HepG2 (cell line): ENCODE data around the gene CEP250. TPM values are rescaled to one million over a fixed set of nuclear protein-coding genes. Genes with fewer than 3 reads are reported as not detected.
A peak's percentile ranks its signal among the peaks of the same experiment; 100 is the strongest.

Source experiments
- AGO2 ChIP-seq: fragments of 200-400 bp; formaldehyde crosslinking; optimal IDR thresholded peaks from 2 replicates; pipeline ENCODE3; 2017; ENCODE audit warnings: mild to moderate bottlenecking, low read depth, low read length, moderate library complexity
- ATF5 ChIP-seq: sonication (generic); formaldehyde crosslinking; IDR thresholded peaks from 2 replicates; pipeline ENCODE4 v1.4.0; 2020; ENCODE audit warnings: mild to moderate bottlenecking, low read depth, missing genetic modification reagents
- E2F2 ChIP-seq: sonication (generic); formaldehyde crosslinking; IDR thresholded peaks from 2 replicates; pipeline ENCODE4 v1.4.0; 2020; ENCODE audit warnings: missing genetic modification reagents, borderline replicate concordance
- EED ChIP-seq: sonication (generic); formaldehyde crosslinking; IDR thresholded peaks from 2 replicates; pipeline ENCODE4 v1.5.0; 2020; ENCODE audit warnings: mild to moderate bottlenecking, missing genetic modification reagents
- ELF4 ChIP-seq: sonication (generic); formaldehyde crosslinking; IDR thresholded peaks from 2 replicates; pipeline ENCODE4 v1.5.0; 2020; ENCODE audit warnings: missing genetic modification reagents, mild to moderate bottlenecking, moderate library complexity, borderline replicate concordance
- HMG20A ChIP-seq: IDR thresholded peaks from 2 replicates; pipeline ENCODE4 v1.6.1; 2016; ENCODE audit warnings: borderline replicate concordance
- HNRNPL ChIP-seq: fragments of 200-400 bp; formaldehyde crosslinking; IDR thresholded peaks from 2 replicates; pipeline ENCODE4 v1.6.1; 2017; ENCODE audit warnings: mild to moderate bottlenecking, low read depth, low read length
- ONECUT2 ChIP-seq: sonication (generic); formaldehyde crosslinking; IDR thresholded peaks from 2 replicates; pipeline ENCODE4 v1.4.0; 2020; ENCODE audit warnings: missing genetic modification reagents
- PLRG1 ChIP-seq: fragments of 450-650 bp; conservative IDR thresholded peaks from 2 replicates; pipeline ENCODE4 v1.6.1; 2016
- UBTF ChIP-seq: sonication (generic); formaldehyde crosslinking; IDR thresholded peaks from 2 replicates; pipeline ENCODE4 v1.4.0; 2020; ENCODE audit warnings: mild to moderate bottlenecking, missing genetic modification reagents
- ZMYM3 ChIP-seq: sonication (generic); formaldehyde crosslinking; IDR thresholded peaks from 2 replicates; pipeline ENCODE4 v1.5.1; 2020; ENCODE audit warnings: mild to moderate bottlenecking, missing genetic modification reagents
- ZNF260 ChIP-seq: sonication (generic); formaldehyde crosslinking; IDR thresholded peaks from 2 replicates; pipeline ENCODE4 v1.4.0; 2020; ENCODE audit warnings: missing genetic modification reagents, low read depth, mild to moderate bottlenecking, borderline replicate concordance
- ZNF264 ChIP-seq: sonication (generic); formaldehyde crosslinking; IDR thresholded peaks from 2 replicates; pipeline ENCODE4 v1.4.0; 2020; ENCODE audit warnings: missing genetic modification reagents
- ZNF280B ChIP-seq: sonication (generic); formaldehyde crosslinking; IDR thresholded peaks from 2 replicates; pipeline ENCODE4 v1.5.0; 2020; ENCODE audit warnings: missing genetic modification reagents, mild to moderate bottlenecking, borderline replicate concordance
- ZNF503 ChIP-seq: sonication (generic); formaldehyde crosslinking; IDR thresholded peaks from 2 replicates; pipeline ENCODE4 v1.4.0; 2020; ENCODE audit warnings: missing genetic modification reagents
- ZNF552 ChIP-seq: sonication (generic); formaldehyde crosslinking; IDR thresholded peaks from 2 replicates; pipeline ENCODE4 v1.9.0; 2022; ENCODE audit warnings: missing genetic modification reagents, mild to moderate bottlenecking, borderline replicate concordance
- ZNF576 ChIP-seq: sonication (generic); formaldehyde crosslinking; IDR thresholded peaks from 2 replicates; pipeline ENCODE4 v1.4.0; 2020; ENCODE audit warnings: mild to moderate bottlenecking, missing genetic modification reagents
- ZNF615 ChIP-seq: sonication (generic); formaldehyde crosslinking; IDR thresholded peaks from 2 replicates; pipeline ENCODE4 v1.5.0; 2020; ENCODE audit warnings: mild to moderate bottlenecking, missing genetic modification reagents, borderline replicate concordance
- ZNF75D ChIP-seq: sonication (generic); formaldehyde crosslinking; IDR thresholded peaks from 2 replicates; pipeline ENCODE4 v1.8.1; 2023; ENCODE audit warnings: missing genetic modification reagents, mild to moderate bottlenecking, borderline replicate concordance
- ZNF816 ChIP-seq: sonication (generic); formaldehyde crosslinking; IDR thresholded peaks from 2 replicates; pipeline ENCODE4 v1.8.0; 2022; ENCODE audit warnings: missing genetic modification reagents, mild to moderate bottlenecking, borderline replicate concordance
- polyA plus RNA-seq, 8 experiments: library from polyadenylated mRNA; depleted of rRNA in 3 of 8; stranded (reverse) in 7 of 8; unstranded in 1 of 8; fragments of >200 nt; fragmentation: Illumina TruSeq in 4 of 8; extraction: Trizol in 4 of 8; gene quantifications; 2 replicates each; pipeline versions ENCODE4 v1.2.1 to v1.2.3, GENCODE V29; 2011 to 2016; ENCODE audit warnings: low read depth in 4 of 8, missing spikeins in 1 of 8, mixed read lengths in 1 of 8; ENCODE audit not compliant: insufficient read depth in 1 of 8
- total RNA-seq, 5 experiments: library from RNA; depleted of rRNA; stranded (reverse); fragments of >200 nt; fragmentation: Illumina TruSeq; extraction: Trizol; gene quantifications; 2 replicates each; pipeline ENCODE4 v1.2.3, GENCODE V29; 2016; ENCODE audit warnings: low read depth in 1 of 5

Gene CEP250
- total and polyA plus RNA-seq, 2 of the 13 experiments (the other 11 are each of a cell fraction or from before 2014, with no cell fraction given), result 28.8 to 55.3 TPM

GRCh38 chr20:35454881-35455609 is at the start of gene CEP250 (continued):
- peak; percentile 97 for TF ChIP-seq ZNF552 (CRISPR knock-in tag)
- peak; percentile 97 for TF ChIP-seq EED
- TF ChIP-seq ZMYM3 (CRISPR knock-in tag), result peak; percentile 79
- peak; percentile 99 for TF ChIP-seq UBTF (CRISPR knock-in tag)
- peak; percentile 94; the same call in 1 of the 2 replicates for TF ChIP-seq ZNF260 (CRISPR knock-in tag)
- TF ChIP-seq E2F2 (CRISPR knock-in tag), result no peak; the same call in 1 of the 2 replicates
- no peak; the same call in 1 of the 2 replicates for TF ChIP-seq ZNF280B (CRISPR knock-in tag)
- peak; percentile 49; the same call in 1 of the 2 replicates for TF ChIP-seq ZNF264 (CRISPR knock-in tag)
- TF ChIP-seq AGO2, result peak; percentile 79
- TF ChIP-seq ZNF503 (CRISPR knock-in tag), result peak; percentile 78; the same call in 1 of the 2 replicates
- peak; percentile 97 for TF ChIP-seq ZNF816 (CRISPR knock-in tag)
- TF ChIP-seq ZNF615 (CRISPR knock-in tag), result peak; percentile 85; the same call in 1 of the 2 replicates
- no peak for TF ChIP-seq ATF5
- peak; percentile 46; the same call in 1 of the 2 replicates for TF ChIP-seq HNRNPL
- TF ChIP-seq ZNF576, result peak; percentile 47; the same call in 1 of the 2 replicates
- no peak for TF ChIP-seq PLRG1
- no peak for TF ChIP-seq ZNF75D (CRISPR knock-in tag)
- TF ChIP-seq ELF4, result peak; percentile 87
- TF ChIP-seq ONECUT2 (CRISPR knock-in tag), result peak; percentile 42; the same call in 1 of the 2 replicates
- 0 out of 2 replicates have a peak, but pooled peaks have one; percentile 24 for TF ChIP-seq HMG20A (CRISPR knock-in tag)
